SK-N-SH (cell line): ENCODE measurements around the gene SYCP1. TPM values are rescaled to one million over a fixed set of nuclear protein-coding genes. Genes with fewer than 3 reads are reported as not detected.

ENCODE experiments used
- CTCF ChIA-PET: fragments of 300-600, 350-600 bp; formaldehyde crosslinking; extraction: SDS; loops from one replicate; lab custom pipeline; 2021; lab: Yijun Ruan, JAX
- POLR2A ChIA-PET: fragments of 350-600 bp; sonication (Branson Sonifier 250); formaldehyde crosslinking; extraction: SDS; loops from one replicate; lab custom pipeline; 2020; ENCODE audit warnings: antibody characterized with exemption, inconsistent platforms; lab: Yijun Ruan, JAX
- DNase-seq: peaks from one replicate; pipeline ENCODE4 v3.0.0; 2012
- H2AFZ ChIP-seq: fragments of 200-600 bp; sonication (generic); 2 replicates; pipeline ENCODE4 v1.8.1; 2016; ENCODE audit warnings: antibody characterized with exemption, mild to moderate bottlenecking, low read depth
- H3F3A ChIP-seq: fragments of 200-600 bp; sonication (generic); replicated peaks from 2 replicates; pipeline ENCODE3; 2016; ENCODE audit warnings: antibody characterized with exemption, mild to moderate bottlenecking; ENCODE audit not compliant: insufficient read depth
- H3K27ac ChIP-seq, 2 experiments: fragments of 200-500 bp in 1 of 2; fragments of 200-600 bp in 1 of 2; sonication (Bioruptor generic) in 1 of 2; sonication (generic), shearing (Covaris generic) in 1 of 2; 2 replicates each; pipeline versions ENCODE4 v1.5.1 to v1.6.1; 2014 to 2016; ENCODE audit warnings: low read depth in 2 of 2, inconsistent platforms in 1 of 2, low read length in 1 of 2, mild to moderate bottlenecking in 1 of 2, mixed read lengths in 1 of 2
- H3K27me3 ChIP-seq: fragments of 200-600 bp; sonication (generic), shearing (Covaris generic); 2 replicates; pipeline ENCODE4 v1.6.1; 2016; ENCODE audit warnings: mixed run types; ENCODE audit not compliant: insufficient read depth
- H3K36me3 ChIP-seq, 2 experiments: fragments of 200-500 bp in 1 of 2; fragments of 200-600 bp in 1 of 2; sonication (Bioruptor generic) in 1 of 2; sonication (generic) in 1 of 2; replicated peaks in 1 of 2; 2 replicates each; pipeline versions ENCODE3 to v1.5.1; 2014 to 2016; ENCODE audit warnings: low read length in 1 of 2, mild to moderate bottlenecking in 1 of 2; ENCODE audit not compliant: insufficient read depth in 2 of 2, control insufficient read depth in 1 of 2
- H3K4me1 ChIP-seq, 2 experiments: fragments of 200-500 bp in 1 of 2; fragments of 200-600 bp in 1 of 2; sonication (Bioruptor generic) in 1 of 2; sonication (generic), shearing (Covaris generic) in 1 of 2; 2 replicates each; pipeline versions ENCODE4 v1.5.1 to v1.6.1; 2014 to 2016; ENCODE audit warnings: low read depth in 1 of 2, low read length in 1 of 2, mixed run types in 1 of 2; ENCODE audit not compliant: insufficient read depth in 2 of 2, control insufficient read depth in 1 of 2
- H3K4me2 ChIP-seq: fragments of 200-600 bp; sonication (generic), shearing (Covaris generic); 2 replicates; pipeline ENCODE4 v1.6.1; 2017; ENCODE audit warnings: mixed run types
- H3K4me3 ChIP-seq, 2 experiments: fragments of 200-500 bp in 1 of 2; fragments of 200-600 bp in 1 of 2; sonication (Bioruptor generic) in 1 of 2; sonication (generic), shearing (Covaris generic) in 1 of 2; 2 replicates each; pipeline versions ENCODE4 v1.5.1 to v1.8.1; 2014 to 2016; ENCODE audit warnings: low read depth in 2 of 2, inconsistent platforms in 1 of 2, low read length in 1 of 2, mild to moderate bottlenecking in 1 of 2, mixed read lengths in 1 of 2, moderate library complexity in 1 of 2
- H3K79me2 ChIP-seq: fragments of 200-600 bp; sonication (generic); 2 replicates; pipeline ENCODE4 v1.8.1; 2017; ENCODE audit warnings: mild to moderate bottlenecking; ENCODE audit not compliant: insufficient read depth
- H3K9ac ChIP-seq: fragments of 200-600 bp; sonication (generic); 2 replicates; pipeline ENCODE4 v1.6.1; 2017; ENCODE audit warnings: mixed run types
- H3K9me2 ChIP-seq: fragments of 200-600 bp; sonication (generic); 2 replicates; pipeline ENCODE4 v1.6.1; 2017; ENCODE audit warnings: mixed run types
- H3K9me3 ChIP-seq: fragments of 200-600 bp; sonication (generic); 2 replicates; pipeline ENCODE4 v1.6.1; 2017; ENCODE audit warnings: mixed run types, mild to moderate bottlenecking, moderate library complexity
- H4K20me1 ChIP-seq: fragments of 200-600 bp; sonication (generic); 2 replicates; pipeline ENCODE4 v1.6.1; 2017; ENCODE audit warnings: mild to moderate bottlenecking, mixed run types; ENCODE audit not compliant: insufficient read depth
- CHD2 ChIP-seq: fragments of 150-350 bp; IDR thresholded peaks from 2 replicates; pipeline ENCODE4 v1.6.1; 2018; ENCODE audit warnings: low read length; ENCODE audit not compliant: partially characterized antibody
- EZH2phosphoT487 ChIP-seq: fragments of 200-600 bp; sonication (generic); IDR thresholded peaks from 2 replicates; pipeline ENCODE4 v1.6.1; 2017; ENCODE audit warnings: low read depth, mixed run types, mild to moderate bottlenecking, antibody characterized with exemption, moderate library complexity, borderline replicate concordance
- FOSL2 ChIP-seq: IDR thresholded peaks from 2 replicates; pipeline ENCODE4 v1.4.0; 2012; ENCODE audit warnings: low read depth, mild to moderate bottlenecking, moderate library complexity, borderline replicate concordance
- FOXJ3 ChIP-seq: sonication (generic); formaldehyde crosslinking; IDR thresholded peaks from 2 replicates; pipeline ENCODE4 v1.5.1; 2020; ENCODE audit warnings: mild to moderate bottlenecking, missing genetic modification reagents
- FOXM1 ChIP-seq: IDR thresholded peaks from 2 replicates; pipeline ENCODE4 v1.4.0; 2012; ENCODE audit warnings: low read depth, mild to moderate bottlenecking
- GATA2 ChIP-seq: sonication (generic); formaldehyde crosslinking; IDR thresholded peaks from 2 replicates; pipeline ENCODE4 v1.5.0; 2020; ENCODE audit warnings: mild to moderate bottlenecking, missing genetic modification reagents
- JUND ChIP-seq: IDR thresholded peaks from 2 replicates; pipeline ENCODE4 v1.4.0; 2012
- MEF2A ChIP-seq: IDR thresholded peaks from 2 replicates; pipeline ENCODE4 v1.4.0; 2012; ENCODE audit warnings: low read depth, borderline replicate concordance
- MXI1 ChIP-seq: IDR thresholded peaks from 2 replicates; pipeline ENCODE4 v1.6.1; 2012; ENCODE audit warnings: mild to moderate bottlenecking, low read depth, low read length, improper control_type of control experiment
- NRF1 ChIP-seq: IDR thresholded peaks from 2 replicates; pipeline ENCODE4 v1.6.1; 2012; ENCODE audit warnings: low read depth, mild to moderate bottlenecking, low read length
- POLR2AphosphoS5 ChIP-seq: IDR thresholded peaks from 2 replicates; pipeline ENCODE4 v1.6.1; 2012; ENCODE audit warnings: low read depth, low read length
- RAD21 ChIP-seq: IDR thresholded peaks from 2 replicates; pipeline ENCODE4 v1.6.1; 2012; ENCODE audit warnings: mild to moderate bottlenecking, low read length
- RXRA ChIP-seq: IDR thresholded peaks from 2 replicates; pipeline ENCODE4 v1.4.0; 2012; ENCODE audit warnings: low read depth, mild to moderate bottlenecking, borderline replicate concordance
- SIN3A ChIP-seq: IDR thresholded peaks from 2 replicates; pipeline ENCODE4 v1.6.1; 2012; ENCODE audit warnings: low read depth, mild to moderate bottlenecking, low read length, moderate library complexity, borderline replicate concordance
- TAF1 ChIP-seq: IDR thresholded peaks from 2 replicates; pipeline ENCODE4 v1.6.1; 2012; ENCODE audit warnings: low read depth, mild to moderate bottlenecking, low read length, moderate library complexity, borderline replicate concordance
- TEAD4 ChIP-seq: IDR thresholded peaks from 2 replicates; pipeline ENCODE4 v1.4.0; 2012; ENCODE audit warnings: mild to moderate bottlenecking, borderline replicate concordance; ENCODE audit not compliant: insufficient read depth
- WGBS: methylation state at CpG from one replicate; pipeline ENCODE4 v1.1.6; 2017; ENCODE audit warnings: low lambda C conversion rate; 5-methylcytosine and 5-hydroxymethylcytosine counted together
- polyA plus RNA-seq, 3 experiments: library from polyadenylated mRNA; depleted of rRNA; stranded (reverse); fragments of >200 nt; gene quantifications; 2 replicates each; pipeline ENCODE4 v1.2.3, GENCODE V29; 2012
- TF ChIP-seq, protein P1 (sequence below): IDR thresholded peaks from 2 replicates; pipeline ENCODE4 v1.4.0; 2012; ENCODE audit warnings: low read depth
- TF ChIP-seq, protein P2 (sequence below): fragments of 150-350 bp; IDR thresholded peaks from 2 replicates; pipeline ENCODE4 v1.6.1; 2017; ENCODE audit warnings: antibody characterized with exemption, low read length, low read depth, borderline replicate concordance
- TF ChIP-seq, protein P3 (sequence below): fragments of 200-600 bp; sonication (generic); IDR thresholded peaks from 2 replicates; pipeline ENCODE4 v1.6.1; 2017; ENCODE audit warnings: antibody characterized with exemption, mild to moderate bottlenecking, moderate library complexity
- TF ChIP-seq, protein P4 (sequence below): IDR thresholded peaks from 2 replicates; pipeline ENCODE4 v1.4.0; 2012; ENCODE audit warnings: low read depth, borderline replicate concordance
- TF ChIP-seq, protein P5 (sequence below): fragments of 150-350 bp; IDR thresholded peaks from 2 replicates; pipeline ENCODE4 v1.6.1; 2016; ENCODE audit warnings: mild to moderate bottlenecking, low read depth, low read length

SYCP1 gene
- polyA plus RNA-seq, 1 of the 3 experiments (the other 2 are of a cell fraction), result not detected

DNA sequence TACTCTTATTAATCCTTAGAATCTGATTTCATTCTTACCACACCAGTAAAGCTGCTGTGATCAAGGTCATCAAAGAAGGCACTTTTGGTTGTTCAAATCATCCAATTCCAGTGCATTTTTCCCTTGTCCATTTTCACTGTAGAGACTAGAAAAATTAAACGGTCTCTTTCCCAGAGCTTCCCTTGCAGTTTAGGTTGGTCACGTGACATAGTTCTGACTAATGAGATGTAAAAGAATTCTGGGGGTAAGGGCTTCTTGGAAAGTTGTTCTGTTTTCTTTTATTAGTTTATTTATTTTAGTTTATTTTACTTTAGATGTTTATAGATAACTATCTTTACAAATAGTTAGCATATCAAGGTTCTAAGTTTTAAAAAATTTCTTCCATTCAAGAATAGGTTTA, 34.3 kb upstream of the SYCP1 start:
- WGBS, result 3% methylated on average over 2 of the region's 2 CpGs
- H3F3A ChIP-seq, result no peaks in the 10 kb centered on the region
- ChIA-PET POLR2A (no interaction called here), CTCF (no interaction called here)
- no peak overlapping the region for H3K4me2 ChIP-seq
- H3K79me2 ChIP-seq, result no peaks in the 10 kb centered on the region
- H3K9me2 ChIP-seq, result no peaks in the 10 kb centered on the region
- no peaks in the 10 kb centered on the region for H3K4me1 ChIP-seq
- no peak for DNase-seq
- no peak overlapping the region for H3K4me3 ChIP-seq
- H2AFZ ChIP-seq, result no peak overlapping the region
- TF ChIP-seq, protein P1, sequence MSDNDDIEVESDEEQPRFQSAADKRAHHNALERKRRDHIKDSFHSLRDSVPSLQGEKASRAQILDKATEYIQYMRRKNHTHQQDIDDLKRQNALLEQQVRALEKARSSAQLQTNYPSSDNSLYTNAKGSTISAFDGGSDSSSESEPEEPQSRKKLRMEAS, result no peak
- TF ChIP-seq MXI1 (no peak), FOXM1 (no peak), RXRA (no peak), NRF1 (no peak)
- TF ChIP-seq, protein P2, sequence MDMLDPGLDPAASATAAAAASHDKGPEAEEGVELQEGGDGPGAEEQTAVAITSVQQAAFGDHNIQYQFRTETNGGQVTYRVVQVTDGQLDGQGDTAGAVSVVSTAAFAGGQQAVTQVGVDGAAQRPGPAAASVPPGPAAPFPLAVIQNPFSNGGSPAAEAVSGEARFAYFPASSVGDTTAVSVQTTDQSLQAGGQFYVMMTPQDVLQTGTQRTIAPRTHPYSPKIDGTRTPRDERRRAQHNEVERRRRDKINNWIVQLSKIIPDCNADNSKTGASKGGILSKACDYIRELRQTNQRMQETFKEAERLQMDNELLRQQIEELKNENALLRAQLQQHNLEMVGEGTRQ, result no peak
- TF ChIP-seq, all 33 proteins: peak for 0
- Histone ChIP-seq H4K20me1 (no peaks in the 10 kb centered on the region), H3K36me3 (no peaks in the 10 kb centered on the region), H3K9ac (no peak overlapping the region), H3K27me3 (no peaks in the 10 kb centered on the region), H3K9me3 (no peaks in the 10 kb centered on the region), H3K27ac (no peak overlapping the region)

DNA sequence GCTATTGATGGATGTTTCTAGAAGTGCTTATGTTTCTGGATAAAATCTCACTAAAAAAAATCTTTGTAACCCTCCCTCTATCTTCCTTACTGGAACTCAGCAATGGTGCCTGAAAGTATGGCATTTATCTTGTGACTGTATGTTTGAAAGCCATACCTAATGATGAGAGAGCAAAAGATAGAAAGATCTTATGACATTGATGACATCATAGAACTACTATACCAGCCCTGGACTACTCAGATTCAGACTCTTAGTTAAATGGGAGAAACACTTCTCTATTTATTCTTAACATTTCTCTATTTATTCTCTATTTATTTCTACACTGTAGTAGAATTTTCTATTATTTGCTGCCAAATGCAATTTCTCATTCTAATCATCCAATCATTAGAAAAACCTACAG, 32.7 kb upstream of the SYCP1 start:
- H3K79me2 ChIP-seq, result no peaks in the 10 kb centered on the region
- H3K36me3 ChIP-seq, result no peaks in the 10 kb centered on the region
- no peaks in the 10 kb centered on the region for H4K20me1 ChIP-seq
- no peak overlapping the region for H3K9ac ChIP-seq
- CTCF ChIA-PET, result no interaction called here
- POLR2A ChIA-PET, result no interaction called here
- no peaks in the 10 kb centered on the region for H3K4me1 ChIP-seq
- H3K9me3 ChIP-seq, result no peaks in the 10 kb centered on the region
- H3K9me2 ChIP-seq, result no peaks in the 10 kb centered on the region
- no peaks in the 10 kb centered on the region for H3F3A ChIP-seq
- H3K27me3 ChIP-seq, result no peaks in the 10 kb centered on the region
- no peak overlapping the region for H2AFZ ChIP-seq
- no peak overlapping the region for H3K4me2 ChIP-seq
- H3K27ac ChIP-seq, result no peak overlapping the region
- DNase-seq, result no peak
- no peak overlapping the region for H3K4me3 ChIP-seq
- TF ChIP-seq TAF1, result no peak
- TF ChIP-seq NRF1, result no peak
- no peak for TF ChIP-seq FOXJ3 (CRISPR knock-in tag)
- TF ChIP-seq TEAD4, result no peak
- no peak for TF ChIP-seq EZH2phosphoT487
- no peak for TF ChIP-seq POLR2AphosphoS5
- TF ChIP-seq, protein P3, sequence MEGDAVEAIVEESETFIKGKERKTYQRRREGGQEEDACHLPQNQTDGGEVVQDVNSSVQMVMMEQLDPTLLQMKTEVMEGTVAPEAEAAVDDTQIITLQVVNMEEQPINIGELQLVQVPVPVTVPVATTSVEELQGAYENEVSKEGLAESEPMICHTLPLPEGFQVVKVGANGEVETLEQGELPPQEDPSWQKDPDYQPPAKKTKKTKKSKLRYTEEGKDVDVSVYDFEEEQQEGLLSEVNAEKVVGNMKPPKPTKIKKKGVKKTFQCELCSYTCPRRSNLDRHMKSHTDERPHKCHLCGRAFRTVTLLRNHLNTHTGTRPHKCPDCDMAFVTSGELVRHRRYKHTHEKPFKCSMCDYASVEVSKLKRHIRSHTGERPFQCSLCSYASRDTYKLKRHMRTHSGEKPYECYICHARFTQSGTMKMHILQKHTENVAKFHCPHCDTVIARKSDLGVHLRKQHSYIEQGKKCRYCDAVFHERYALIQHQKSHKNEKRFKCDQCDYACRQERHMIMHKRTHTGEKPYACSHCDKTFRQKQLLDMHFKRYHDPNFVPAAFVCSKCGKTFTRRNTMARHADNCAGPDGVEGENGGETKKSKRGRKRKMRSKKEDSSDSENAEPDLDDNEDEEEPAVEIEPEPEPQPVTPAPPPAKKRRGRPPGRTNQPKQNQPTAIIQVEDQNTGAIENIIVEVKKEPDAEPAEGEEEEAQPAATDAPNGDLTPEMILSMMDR, result no peak
- no peak for TF ChIP-seq FOXM1
- TF ChIP-seq, protein P4, sequence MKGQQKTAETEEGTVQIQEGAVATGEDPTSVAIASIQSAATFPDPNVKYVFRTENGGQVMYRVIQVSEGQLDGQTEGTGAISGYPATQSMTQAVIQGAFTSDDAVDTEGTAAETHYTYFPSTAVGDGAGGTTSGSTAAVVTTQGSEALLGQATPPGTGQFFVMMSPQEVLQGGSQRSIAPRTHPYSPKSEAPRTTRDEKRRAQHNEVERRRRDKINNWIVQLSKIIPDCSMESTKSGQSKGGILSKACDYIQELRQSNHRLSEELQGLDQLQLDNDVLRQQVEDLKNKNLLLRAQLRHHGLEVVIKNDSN, result no peak
- TF ChIP-seq, protein P5, sequence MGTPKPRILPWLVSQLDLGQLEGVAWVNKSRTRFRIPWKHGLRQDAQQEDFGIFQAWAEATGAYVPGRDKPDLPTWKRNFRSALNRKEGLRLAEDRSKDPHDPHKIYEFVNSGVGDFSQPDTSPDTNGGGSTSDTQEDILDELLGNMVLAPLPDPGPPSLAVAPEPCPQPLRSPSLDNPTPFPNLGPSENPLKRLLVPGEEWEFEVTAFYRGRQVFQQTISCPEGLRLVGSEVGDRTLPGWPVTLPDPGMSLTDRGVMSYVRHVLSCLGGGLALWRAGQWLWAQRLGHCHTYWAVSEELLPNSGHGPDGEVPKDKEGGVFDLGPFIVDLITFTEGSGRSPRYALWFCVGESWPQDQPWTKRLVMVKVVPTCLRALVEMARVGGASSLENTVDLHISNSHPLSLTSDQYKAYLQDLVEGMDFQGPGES, result no peak
- no peak for TF ChIP-seq JUND
- TF ChIP-seq MEF2A, result no peak
- no peak for TF ChIP-seq CHD2
- no peak for TF ChIP-seq FOSL2
- no peak for TF ChIP-seq GATA2 (CRISPR knock-in tag)
- TF ChIP-seq SIN3A, result no peak
- TF ChIP-seq RAD21, result no peak
